Smooth muscle cell (in vitro differentiated cells): Measurements from ENCODE around the gene TNIK. TPM values are rescaled to one million over a fixed set of nuclear protein-coding genes. Genes with fewer than 3 reads are reported as not detected.

Experiments used
- DNase-seq: peaks from one replicate; lab custom pipeline; 2025; ENCODE audit not compliant: unreplicated experiment; lab: John Stamatoyannopoulos, UW
- H2AFZ ChIP-seq: fragments of 200-600 bp; sonication (generic); 2 replicates; pipeline ENCODE4 v1.6.0; 2016; ENCODE audit warnings: antibody characterized with exemption, low read depth, mild to moderate bottlenecking
- H3F3A ChIP-seq: fragments of 200-600 bp; sonication (generic); 2 replicates; pipeline ENCODE4 v1.6.0; 2017; ENCODE audit warnings: antibody characterized with exemption, low read depth
- H3K27ac ChIP-seq: fragments of 200-600 bp; sonication (generic); 2 replicates; pipeline ENCODE4 v1.5.1; 2016; ENCODE audit warnings: low read depth, mild to moderate bottlenecking
- H3K27me3 ChIP-seq: fragments of 200-600 bp; sonication (generic); 2 replicates; pipeline ENCODE4 v1.6.1; 2016; ENCODE audit warnings: low read depth, mild to moderate bottlenecking
- H3K36me3 ChIP-seq: fragments of 200-600 bp; sonication (generic); 2 replicates; pipeline ENCODE4 v1.5.1; 2016; ENCODE audit warnings: low read depth
- H3K4me1 ChIP-seq: fragments of 200-600 bp; sonication (generic); 2 replicates; pipeline ENCODE4 v1.5.1; 2016; ENCODE audit warnings: low read depth
- H3K4me2 ChIP-seq: fragments of 200-600 bp; sonication (generic); 2 replicates; pipeline ENCODE4 v1.6.0; 2016; ENCODE audit warnings: mild to moderate bottlenecking
- H3K4me3 ChIP-seq: fragments of 200-600 bp; sonication (generic); 2 replicates; pipeline ENCODE4 v1.5.1; 2016; ENCODE audit warnings: mild to moderate bottlenecking
- H3K79me2 ChIP-seq: fragments of 200-600 bp; sonication (generic); 2 replicates; pipeline ENCODE4 v1.6.0; 2016; ENCODE audit warnings: low read depth, mild to moderate bottlenecking
- H3K9ac ChIP-seq: fragments of 200-600 bp; sonication (generic); 2 replicates; pipeline ENCODE4 v1.6.0; 2016; ENCODE audit warnings: low read depth
- H3K9me3 ChIP-seq: fragments of 200-600 bp; sonication (generic); replicated peaks from 2 replicates; pipeline ENCODE4 v1.5.1; 2016; ENCODE audit warnings: low read depth
- H4K20me1 ChIP-seq: fragments of 200-600 bp; sonication (generic); 2 replicates; pipeline ENCODE4 v1.6.0; 2016; ENCODE audit warnings: low read depth
- WGBS: methylation state at CpG from one replicate; pipeline ENCODE4 v1.1.7; 2016; ENCODE audit warnings: low lambda C conversion rate; 5-methylcytosine and 5-hydroxymethylcytosine counted together
- polyA plus RNA-seq: library from polyadenylated mRNA; unstranded; fragments of >200 nt; fragmentation: Nextera tagmentation; extraction: Ambion mirVana; gene quantifications from 2 replicates; pipeline ENCODE4 v1.2.1, GENCODE V29; 2016
- total RNA-seq: library from RNA; depleted of rRNA; stranded (reverse); fragments of >200 nt; gene quantifications from 2 replicates; pipeline ENCODE4 v1.2.3, GENCODE V29; 2014
- TF ChIP-seq, protein P1 (sequence below): fragments of 200-600 bp; sonication (generic); IDR thresholded peaks from 2 replicates; pipeline ENCODE4 v1.5.1; 2017; ENCODE audit warnings: borderline replicate concordance, mild to moderate bottlenecking, antibody characterized with exemption; ENCODE audit not compliant: insufficient read depth, poor library complexity, severe bottlenecking

TNIK gene
- total and polyA plus RNA-seq, 2 experiments from 2014 or later, result 10.4 to 12.5 TPM

GRCh38 chr3:171313702-171314101 lies 146.5 kb downstream of the TNIK start:
- Histone ChIP-seq H3K27me3 (no peaks in the 10 kb centered on the region), H2AFZ (no peak overlapping the region), H3K4me3 (no peak overlapping the region), H3K36me3 (no peaks in the 10 kb centered on the region), H3K4me1 (peaks cover 11% of the 10 kb centered on the region), H3K4me2 (no peak overlapping the region), H3K9me3 (no peaks in the 10 kb centered on the region), H3K9ac (no peak overlapping the region), H4K20me1 (no peaks in the 10 kb centered on the region), H3F3A (peaks cover 18% of the 10 kb centered on the region), H3K79me2 (peaks cover 11% of the 10 kb centered on the region), H3K27ac (no peak overlapping the region)
- 77% methylated on average over 7 of the region's 7 CpGs for WGBS
- no peak for DNase-seq
- TF ChIP-seq, protein P1, sequence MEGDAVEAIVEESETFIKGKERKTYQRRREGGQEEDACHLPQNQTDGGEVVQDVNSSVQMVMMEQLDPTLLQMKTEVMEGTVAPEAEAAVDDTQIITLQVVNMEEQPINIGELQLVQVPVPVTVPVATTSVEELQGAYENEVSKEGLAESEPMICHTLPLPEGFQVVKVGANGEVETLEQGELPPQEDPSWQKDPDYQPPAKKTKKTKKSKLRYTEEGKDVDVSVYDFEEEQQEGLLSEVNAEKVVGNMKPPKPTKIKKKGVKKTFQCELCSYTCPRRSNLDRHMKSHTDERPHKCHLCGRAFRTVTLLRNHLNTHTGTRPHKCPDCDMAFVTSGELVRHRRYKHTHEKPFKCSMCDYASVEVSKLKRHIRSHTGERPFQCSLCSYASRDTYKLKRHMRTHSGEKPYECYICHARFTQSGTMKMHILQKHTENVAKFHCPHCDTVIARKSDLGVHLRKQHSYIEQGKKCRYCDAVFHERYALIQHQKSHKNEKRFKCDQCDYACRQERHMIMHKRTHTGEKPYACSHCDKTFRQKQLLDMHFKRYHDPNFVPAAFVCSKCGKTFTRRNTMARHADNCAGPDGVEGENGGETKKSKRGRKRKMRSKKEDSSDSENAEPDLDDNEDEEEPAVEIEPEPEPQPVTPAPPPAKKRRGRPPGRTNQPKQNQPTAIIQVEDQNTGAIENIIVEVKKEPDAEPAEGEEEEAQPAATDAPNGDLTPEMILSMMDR, result no peak

- H3K4me1 ChIP-seq, result peaks cover 11% of the 10 kb centered on the region
- peaks cover 22% of the 10 kb centered on the region for H3F3A ChIP-seq
- no peaks in the 10 kb centered on the region for H4K20me1 ChIP-seq
- no peak overlapping the region for H3K4me3 ChIP-seq
- H3K4me2 ChIP-seq, result no peak overlapping the region
- H3K27ac ChIP-seq, result no peak overlapping the region
- no peak overlapping the region for H2AFZ ChIP-seq
- no peaks in the 10 kb centered on the region for H3K36me3 ChIP-seq
- H3K9me3 ChIP-seq, result no peaks in the 10 kb centered on the region
- peaks cover 21% of the 10 kb centered on the region for H3K79me2 ChIP-seq
- no peak overlapping the region for H3K9ac ChIP-seq
- no peak for DNase-seq
- TF ChIP-seq, protein P1, result no peak
- WGBS, result 92% methylated on average over 8 of the region's 8 CpGs
- no peaks in the 10 kb centered on the region for H3K27me3 ChIP-seq
Measured at GRCh38 chr3:171312741-171313140, 147.5 kb downstream of the TNIK start.

- Histone ChIP-seq H3F3A (peaks cover 30% of the 10 kb centered on the region), H3K27me3 (no peaks in the 10 kb centered on the region), H3K4me3 (no peak overlapping the region), H3K9me3 (no peaks in the 10 kb centered on the region), H3K4me2 (peak overlapping the region; percentile 33), H2AFZ (no peak overlapping the region), H3K36me3 (no peaks in the 10 kb centered on the region), H3K9ac (no peak overlapping the region), H3K4me1 (peaks cover 18% of the 10 kb centered on the region), H4K20me1 (no peaks in the 10 kb centered on the region), H3K79me2 (peaks cover 25% of the 10 kb centered on the region), H3K27ac (peak overlapping the region; percentile 92)
- TF ChIP-seq, protein P1, result no peak
- DNase-seq, result no peak
- 42% methylated on average over 6 of the region's 6 CpGs for WGBS
Measured at GRCh38 chr3:171311784-171312183, 148.4 kb downstream of the TNIK start.

DNA sequence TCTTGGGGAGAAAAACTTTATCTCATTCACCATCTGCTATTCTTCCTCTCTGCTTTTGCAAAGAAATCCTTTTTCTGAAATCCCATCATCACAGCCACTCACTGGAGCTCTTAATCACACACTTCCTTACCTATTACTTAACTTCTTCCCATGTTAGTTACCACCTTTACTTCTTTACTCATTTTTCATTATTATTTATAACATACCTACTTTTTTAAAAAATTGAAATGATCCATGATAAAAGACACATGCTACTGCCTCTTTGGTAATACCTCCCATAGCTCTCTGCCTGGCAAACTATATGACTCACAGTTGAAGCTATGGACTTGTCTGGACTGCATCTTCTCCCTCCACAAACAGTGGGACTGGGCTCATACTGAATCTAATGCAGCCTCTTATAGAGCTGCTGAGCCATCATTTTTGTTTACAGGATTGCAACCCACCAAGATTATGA lies 150.3 kb downstream of the TNIK start:
- TF ChIP-seq, protein P1, result no peak
- Histone ChIP-seq H4K20me1 (no peaks in the 10 kb centered on the region), H3K27ac (peak overlapping the region; percentile 92), H3K79me2 (peaks cover 34% of the 10 kb centered on the region), H3K4me2 (peak overlapping the region; percentile 44), H3K4me3 (no peak overlapping the region), H3K27me3 (no peaks in the 10 kb centered on the region), H3K9ac (peak overlapping the region; percentile 39), H2AFZ (no peak overlapping the region), H3F3A (peaks cover 25% of the 10 kb centered on the region), H3K36me3 (no peaks in the 10 kb centered on the region), H3K9me3 (no peaks in the 10 kb centered on the region), H3K4me1 (peaks cover 23% of the 10 kb centered on the region)
- no peak for DNase-seq
